Loucy (cell line): ENCODE data around the gene DCLK2.

Experiments used
- H2AFZ ChIP-seq: fragments of 200-600 bp; sonication (generic); 2 replicates; pipeline ENCODE4 v1.6.0; 2016; ENCODE audit warnings: antibody characterized with exemption, mild to moderate bottlenecking, low read length, moderate library complexity
- H3F3A ChIP-seq: fragments of 200-600 bp; 2 replicates; pipeline ENCODE4 v1.6.0; 2016; ENCODE audit warnings: antibody characterized with exemption, low read depth, mild to moderate bottlenecking
- H3K27me3 ChIP-seq: fragments of 200-600 bp; sonication (generic); 2 replicates; pipeline ENCODE4 v1.6.1; 2014; ENCODE audit warnings: low read length, mild to moderate bottlenecking; ENCODE audit not compliant: insufficient read depth, poor library complexity, severe bottlenecking
- H3K36me3 ChIP-seq: fragments of 200-600 bp; sonication (generic); 2 replicates; pipeline ENCODE4 v1.6.1; 2016; ENCODE audit warnings: low read length; ENCODE audit not compliant: insufficient read depth
- H3K4me1 ChIP-seq: fragments of 200-600 bp; sonication (generic); 2 replicates; pipeline ENCODE4 v1.5.1; 2014; ENCODE audit warnings: low read length, mild to moderate bottlenecking; ENCODE audit not compliant: insufficient read depth, poor library complexity, severe bottlenecking
- H3K4me2 ChIP-seq: fragments of 200-600 bp; sonication (generic); 2 replicates; pipeline ENCODE4 v1.6.0; 2014; ENCODE audit warnings: antibody characterized with exemption, low read length, low read depth, mild to moderate bottlenecking; ENCODE audit not compliant: poor library complexity, severe bottlenecking
- H3K4me3 ChIP-seq: fragments of 200-600 bp; sonication (generic); 2 replicates; pipeline ENCODE4 v1.5.1; 2014; ENCODE audit warnings: low read length, mild to moderate bottlenecking, mixed read lengths; ENCODE audit not compliant: poor library complexity, severe bottlenecking
- H3K79me2 ChIP-seq: fragments of 200-600 bp; sonication (generic); 2 replicates; pipeline ENCODE4 v1.6.1; 2014; ENCODE audit warnings: low read length; ENCODE audit not compliant: insufficient read depth
- H3K9ac ChIP-seq: fragments of 200-600 bp; sonication (generic); 2 replicates; pipeline ENCODE4 v1.6.0; 2014; ENCODE audit warnings: mild to moderate bottlenecking, low read depth, low read length, moderate library complexity; ENCODE audit not compliant: poor library complexity, severe bottlenecking
- H3K9me2 ChIP-seq: fragments of 200-600 bp; sonication (generic); replicated peaks from 2 replicates; pipeline ENCODE4 v1.6.1; 2016; ENCODE audit warnings: low read depth, low read length, mixed read lengths
- H3K9me3 ChIP-seq: fragments of 200-600 bp; sonication (generic); 2 replicates; pipeline ENCODE4 v1.6.1; 2014; ENCODE audit warnings: mild to moderate bottlenecking, antibody characterized with exemption, low read length, low read depth; ENCODE audit not compliant: insufficient read depth
- H4K20me1 ChIP-seq: fragments of 200-600 bp; sonication (generic); 2 replicates; pipeline ENCODE4 v1.6.0; 2014; ENCODE audit warnings: antibody characterized with exemption, low read length, mild to moderate bottlenecking; ENCODE audit not compliant: insufficient read depth, poor library complexity, severe bottlenecking
- EZH2phosphoT487 ChIP-seq: fragments of 200-600 bp; IDR thresholded peaks from 2 replicates; pipeline ENCODE4 v1.6.1; 2018; ENCODE audit warnings: antibody characterized with exemption, mild to moderate bottlenecking, moderate library complexity, borderline replicate concordance
- TF ChIP-seq, protein P1 (sequence below): fragments of 200-600 bp; sonication (generic); conservative IDR thresholded peaks from 2 replicates; pipeline ENCODE4 v1.5.1; 2014; ENCODE audit warnings: mild to moderate bottlenecking, antibody characterized with exemption, low read length

The DCLK2 gene

DNA sequence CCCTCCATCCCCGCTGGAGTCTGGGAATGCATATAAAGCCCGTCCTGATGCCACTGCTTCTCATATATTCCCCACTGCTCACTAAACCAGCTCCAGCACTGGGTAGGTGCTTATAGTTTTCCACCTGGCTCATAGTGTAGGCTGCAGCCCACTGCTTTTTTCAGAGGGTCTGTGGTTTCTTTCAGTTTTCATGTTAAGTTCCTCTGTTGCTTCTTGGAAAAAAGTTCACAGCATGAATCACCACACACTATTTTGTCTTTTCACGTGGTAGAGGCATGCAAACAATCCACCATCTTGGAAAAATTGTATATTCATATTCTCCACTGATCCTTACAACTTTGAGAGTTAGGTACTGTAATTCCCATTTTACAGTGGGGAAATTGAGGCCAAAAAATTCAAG is 39.4 kb downstream of the DCLK2 start:
- no peaks in the 10 kb centered on the region for H3K4me1 ChIP-seq
- no peaks in the 10 kb centered on the region for H3K27me3 ChIP-seq
- no peak overlapping the region for H3K4me2 ChIP-seq
- H3K9me3 ChIP-seq = no peaks in the 10 kb centered on the region; the same call in 1 of the 2 replicates
- no peaks in the 10 kb centered on the region for H3K36me3 ChIP-seq
- TF ChIP-seq, protein P1, sequence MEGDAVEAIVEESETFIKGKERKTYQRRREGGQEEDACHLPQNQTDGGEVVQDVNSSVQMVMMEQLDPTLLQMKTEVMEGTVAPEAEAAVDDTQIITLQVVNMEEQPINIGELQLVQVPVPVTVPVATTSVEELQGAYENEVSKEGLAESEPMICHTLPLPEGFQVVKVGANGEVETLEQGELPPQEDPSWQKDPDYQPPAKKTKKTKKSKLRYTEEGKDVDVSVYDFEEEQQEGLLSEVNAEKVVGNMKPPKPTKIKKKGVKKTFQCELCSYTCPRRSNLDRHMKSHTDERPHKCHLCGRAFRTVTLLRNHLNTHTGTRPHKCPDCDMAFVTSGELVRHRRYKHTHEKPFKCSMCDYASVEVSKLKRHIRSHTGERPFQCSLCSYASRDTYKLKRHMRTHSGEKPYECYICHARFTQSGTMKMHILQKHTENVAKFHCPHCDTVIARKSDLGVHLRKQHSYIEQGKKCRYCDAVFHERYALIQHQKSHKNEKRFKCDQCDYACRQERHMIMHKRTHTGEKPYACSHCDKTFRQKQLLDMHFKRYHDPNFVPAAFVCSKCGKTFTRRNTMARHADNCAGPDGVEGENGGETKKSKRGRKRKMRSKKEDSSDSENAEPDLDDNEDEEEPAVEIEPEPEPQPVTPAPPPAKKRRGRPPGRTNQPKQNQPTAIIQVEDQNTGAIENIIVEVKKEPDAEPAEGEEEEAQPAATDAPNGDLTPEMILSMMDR = no peak
- no peak for TF ChIP-seq EZH2phosphoT487
- H3F3A ChIP-seq = no peaks in the 10 kb centered on the region
- no peaks in the 10 kb centered on the region for H4K20me1 ChIP-seq
- no peak overlapping the region for H3K9ac ChIP-seq
- H3K79me2 ChIP-seq = no peaks in the 10 kb centered on the region
- H3K4me3 ChIP-seq = no peak overlapping the region
- H3K9me2 ChIP-seq = 0 out of 2 replicates have a peak, but pooled peaks cover 4% of the 10 kb centered on the region
- no peak overlapping the region for H2AFZ ChIP-seq

DNA sequence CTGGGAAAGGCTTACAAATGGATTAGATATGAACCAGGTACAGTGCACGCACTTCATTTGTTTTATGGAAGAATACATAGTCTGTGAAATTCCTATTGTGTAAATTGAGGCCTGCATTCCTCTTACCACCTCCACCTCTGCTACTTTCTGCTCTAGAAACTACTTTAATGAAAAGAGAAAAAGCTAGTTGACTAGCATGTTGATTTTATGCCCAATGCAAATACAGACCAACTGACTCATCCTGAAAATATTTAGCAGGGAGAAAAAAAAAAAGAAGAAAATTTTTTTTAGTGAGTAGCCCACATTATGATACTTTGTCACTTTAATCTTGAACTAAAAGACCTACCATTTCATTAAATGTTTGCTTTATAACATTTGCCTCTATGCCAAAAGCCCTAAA is 41.2 kb downstream of the DCLK2 start:
- no peaks in the 10 kb centered on the region for H3F3A ChIP-seq
- no peaks in the 10 kb centered on the region for H3K79me2 ChIP-seq
- H3K4me1 ChIP-seq = no peaks in the 10 kb centered on the region
- H3K27me3 ChIP-seq = no peaks in the 10 kb centered on the region
- H3K9ac ChIP-seq = no peak overlapping the region
- TF ChIP-seq EZH2phosphoT487 = no peak
- TF ChIP-seq, protein P1 = no peak
- H2AFZ ChIP-seq = no peak overlapping the region
- no peak overlapping the region for H3K4me3 ChIP-seq
- no peak overlapping the region for H3K4me2 ChIP-seq
- no peaks in the 10 kb centered on the region for H4K20me1 ChIP-seq
- H3K9me3 ChIP-seq = no peaks in the 10 kb centered on the region; the same call in 1 of the 2 replicates
- no peaks in the 10 kb centered on the region for H3K9me2 ChIP-seq
- no peaks in the 10 kb centered on the region for H3K36me3 ChIP-seq

DNA sequence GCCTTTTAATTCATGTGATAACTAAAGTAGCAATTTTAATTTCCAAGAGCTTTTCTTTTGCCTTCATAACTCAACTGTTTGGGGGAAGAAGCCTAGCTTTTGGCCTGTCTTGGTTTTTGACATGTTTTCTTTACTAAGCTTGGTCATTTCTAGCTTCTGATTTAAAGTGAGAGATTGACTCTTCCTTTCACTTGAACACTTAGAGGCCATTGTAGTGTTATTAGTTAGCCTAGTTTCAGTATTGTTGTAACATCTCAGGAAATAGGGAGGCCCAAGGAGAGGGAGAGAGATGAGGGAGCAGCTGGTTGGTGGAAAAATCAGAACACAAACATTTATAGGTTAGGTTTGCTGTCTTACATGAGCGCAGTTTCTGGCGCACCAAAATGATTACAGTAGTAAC is 44.8 kb downstream of the DCLK2 start:
- H3K79me2 ChIP-seq = no peaks in the 10 kb centered on the region
- no peak overlapping the region for H2AFZ ChIP-seq
- H3K9ac ChIP-seq = no peak overlapping the region
- H3K27me3 ChIP-seq = no peaks in the 10 kb centered on the region
- H3K9me2 ChIP-seq = no peaks in the 10 kb centered on the region
- H4K20me1 ChIP-seq = no peaks in the 10 kb centered on the region
- H3K36me3 ChIP-seq = no peaks in the 10 kb centered on the region
- H3K4me1 ChIP-seq = no peaks in the 10 kb centered on the region
- TF ChIP-seq EZH2phosphoT487 = no peak
- TF ChIP-seq, protein P1 = no peak
- H3F3A ChIP-seq = no peaks in the 10 kb centered on the region
- no peak overlapping the region for H3K4me3 ChIP-seq
- H3K9me3 ChIP-seq = no peaks in the 10 kb centered on the region; the same call in 1 of the 2 replicates
- H3K4me2 ChIP-seq = no peak overlapping the region
